Transverse colon (tissue), 4 donors: ENCODE measurements around the gene CLEC4F.

Experiments used
- EP300 ChIP-seq: sonication (generic); formaldehyde crosslinking; IDR thresholded peaks from one replicate; pipeline ENCODE4 v1.6.1; 2017; ENCODE audit warnings: antibody characterized with exemption, low read depth
- POLR2A ChIP-seq: fragments of 450-650 bp; IDR thresholded peaks from one replicate; pipeline ENCODE4 v1.6.1; 2016; ENCODE audit warnings: antibody characterized with exemption, mild to moderate bottlenecking, moderate library complexity
- POLR2AphosphoS5 ChIP-seq, 3 donors: sonication (generic); formaldehyde crosslinking; IDR thresholded peaks; one replicate each; pipeline ENCODE4 v1.6.1; 2016; ENCODE audit warnings: antibody characterized with exemption in 3 of 3
- TF ChIP-seq, protein P1 (sequence below), 5 experiments: fragments of 200-600 bp in 3 of 5; fragments of 450-650 bp in 2 of 5; sonication (generic) in 3 of 5; IDR thresholded peaks; 1 replicate in 2 of 5; 2 replicates in 3 of 5; pipeline ENCODE4 v1.5.1; 2016 to 2017; ENCODE audit warnings: antibody characterized with exemption in 5 of 5, inconsistent platforms in 3 of 5, mild to moderate bottlenecking in 2 of 5, moderate library complexity in 1 of 5

DNA sequence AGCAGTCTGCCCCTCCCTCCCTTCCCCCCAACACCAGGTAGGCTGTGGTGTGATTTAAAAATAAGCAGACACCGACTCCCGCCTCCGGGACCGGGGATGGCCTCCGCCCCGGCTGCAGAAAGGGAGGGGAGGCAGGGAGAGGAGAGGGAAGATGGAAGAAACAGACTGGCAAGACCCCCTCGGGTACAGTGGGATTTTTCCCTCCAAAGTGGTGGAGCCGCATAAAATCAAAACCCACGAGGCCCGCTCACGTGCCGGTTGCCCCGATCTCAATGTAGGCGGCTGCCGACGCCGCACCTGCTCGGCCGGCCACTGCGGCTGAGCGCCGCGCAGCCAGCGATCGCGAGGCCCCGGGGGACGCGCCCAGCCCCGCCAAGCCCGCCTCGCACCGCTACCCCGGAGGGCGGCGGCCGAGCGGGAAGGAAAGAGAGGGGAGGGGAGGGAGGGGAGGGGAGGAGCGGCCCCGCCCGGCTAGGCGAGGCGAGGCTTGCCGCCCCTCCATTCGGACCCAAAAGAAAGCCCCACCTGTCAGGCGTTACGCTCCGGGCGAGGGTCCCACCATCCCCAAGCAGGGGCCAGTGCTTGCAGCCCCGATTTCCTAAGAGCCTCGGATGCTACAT lies 53.2 kb downstream of the CLEC4F start:
- TF ChIP-seq EP300 (no peak), POLR2AphosphoS5 (IDR thresholded peaks at IDR 0.05) (no peak), POLR2A (no peak)
- TF ChIP-seq, protein P1, sequence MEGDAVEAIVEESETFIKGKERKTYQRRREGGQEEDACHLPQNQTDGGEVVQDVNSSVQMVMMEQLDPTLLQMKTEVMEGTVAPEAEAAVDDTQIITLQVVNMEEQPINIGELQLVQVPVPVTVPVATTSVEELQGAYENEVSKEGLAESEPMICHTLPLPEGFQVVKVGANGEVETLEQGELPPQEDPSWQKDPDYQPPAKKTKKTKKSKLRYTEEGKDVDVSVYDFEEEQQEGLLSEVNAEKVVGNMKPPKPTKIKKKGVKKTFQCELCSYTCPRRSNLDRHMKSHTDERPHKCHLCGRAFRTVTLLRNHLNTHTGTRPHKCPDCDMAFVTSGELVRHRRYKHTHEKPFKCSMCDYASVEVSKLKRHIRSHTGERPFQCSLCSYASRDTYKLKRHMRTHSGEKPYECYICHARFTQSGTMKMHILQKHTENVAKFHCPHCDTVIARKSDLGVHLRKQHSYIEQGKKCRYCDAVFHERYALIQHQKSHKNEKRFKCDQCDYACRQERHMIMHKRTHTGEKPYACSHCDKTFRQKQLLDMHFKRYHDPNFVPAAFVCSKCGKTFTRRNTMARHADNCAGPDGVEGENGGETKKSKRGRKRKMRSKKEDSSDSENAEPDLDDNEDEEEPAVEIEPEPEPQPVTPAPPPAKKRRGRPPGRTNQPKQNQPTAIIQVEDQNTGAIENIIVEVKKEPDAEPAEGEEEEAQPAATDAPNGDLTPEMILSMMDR (IDR thresholded peaks at IDR 0.05) = no peak
